ENCODE results near the gene NUDCD2. TPM values are rescaled to one million over a fixed set of nuclear protein-coding genes. Genes with fewer than 3 reads are reported as not detected.

The NUDCD2 gene
- total and polyA plus RNA-seq, 2 donors (not counting 1 experiment from before 2014, with no cell fraction given), result 6.8 to 24.4 TPM

DNA sequence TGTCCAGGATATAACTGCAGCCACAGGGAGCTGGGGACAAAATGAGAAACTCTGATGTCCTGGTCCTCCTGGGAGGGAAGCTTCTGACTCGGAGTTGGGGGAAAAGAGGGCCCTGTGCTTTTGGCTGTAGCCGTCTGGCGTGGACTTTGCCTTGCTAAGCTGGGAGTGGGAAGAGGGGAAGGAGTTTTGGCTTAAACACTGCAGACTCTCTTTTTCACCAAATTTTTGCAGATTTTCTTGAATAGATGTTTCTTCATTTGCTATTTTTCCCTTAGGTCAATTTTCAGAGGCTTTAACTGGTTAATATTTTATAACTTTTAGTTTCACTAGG lies 29.8 kb upstream of the NUDCD2 start:
- Mint-ChIP-seq H3K4me1 (no peaks in the 10 kb centered on the region), H3K9me3 (ENCODE audit: insufficient read depth) (no peaks in the 10 kb centered on the region), H3K4me3 (no peak overlapping the region), H3K27ac (no peak overlapping the region), H3K27me3 (no peaks in the 10 kb centered on the region)
- POLR2A ChIA-PET, result no interaction called here
- no peak overlapping the region for H3K4me2 ChIP-seq (replicated peaks; ENCODE audit: low read depth, low read length, poor library complexity, severe bottlenecking)
- no peaks in the 10 kb centered on the region for H3K9me3 ChIP-seq (ENCODE audit: control extremely low read depth in 1 of 3, control insufficient read depth in 2 of 3, insufficient read depth in 1 of 3, low read length in 2 of 3)
- CTCF ChIA-PET, result interaction anchor here (1.1 to 2.4 kb wide), 3 partner anchors 13 to 72 kb away, joined by 3 to 9 read pairs (median 4); no protein-coding TSS in a partner anchor
- no peak overlapping the region for H3K27ac ChIP-seq (ENCODE audit: low read length in 2 of 2)
- H3K4me1 ChIP-seq (ENCODE audit: control insufficient read depth in 2 of 2, insufficient read depth in 2 of 2, low read length in 2 of 2), result no peaks in the 10 kb centered on the region
- intact Hi-C loops (cut with micrococcal nuclease), result no loop called here
- H2AFZ ChIP-seq (ENCODE audit: insufficient read depth, low read depth, low read length, poor library complexity, severe bottlenecking), result no peak overlapping the region
- no peak overlapping the region for H3K9ac ChIP-seq (ENCODE audit: low read length)
- ATAC-seq (ENCODE audit: low read depth), result no peak
- H3K27me3 ChIP-seq (replicated peaks in 1 of 4; ENCODE audit: control extremely low read depth in 1 of 4, control insufficient read depth in 3 of 4, insufficient read depth in 4 of 4, low read length in 3 of 4), result no peaks in the 10 kb centered on the region
- H3K4me3 ChIP-seq (ENCODE audit: control extremely low read depth in 1 of 5, extremely low read depth in 1 of 5, insufficient read depth in 1 of 5, low read depth in 2 of 5, low read length in 4 of 5), result no peak overlapping the region
- DNase-seq, result no peak
- no peaks in the 10 kb centered on the region for H3K79me2 ChIP-seq (ENCODE audit: control insufficient read depth, insufficient read depth, low read length)
- no peaks in the 10 kb centered on the region for H4K20me1 ChIP-seq (ENCODE audit: control insufficient read depth, insufficient read depth, low read length, poor library complexity, severe bottlenecking)
- WGBS (ENCODE audit: insufficient coverage), result 100% methylated on average over 1 of the region's 3 CpGs
- H3K36me3 ChIP-seq (replicated peaks in 1 of 2; ENCODE audit: control extremely low read depth in 1 of 2, control insufficient read depth in 1 of 2, extremely low read depth in 1 of 2, insufficient read depth in 2 of 2, low read length in 1 of 2), result no peaks in the 10 kb centered on the region
- TF ChIP-seq EZH2 (IDR thresholded peaks at IDR 0.05; ENCODE audit: borderline replicate concordance, insufficient read depth, low read depth, low read length, poor library complexity, severe bottlenecking), result no peak
- TF ChIP-seq, protein P1, sequence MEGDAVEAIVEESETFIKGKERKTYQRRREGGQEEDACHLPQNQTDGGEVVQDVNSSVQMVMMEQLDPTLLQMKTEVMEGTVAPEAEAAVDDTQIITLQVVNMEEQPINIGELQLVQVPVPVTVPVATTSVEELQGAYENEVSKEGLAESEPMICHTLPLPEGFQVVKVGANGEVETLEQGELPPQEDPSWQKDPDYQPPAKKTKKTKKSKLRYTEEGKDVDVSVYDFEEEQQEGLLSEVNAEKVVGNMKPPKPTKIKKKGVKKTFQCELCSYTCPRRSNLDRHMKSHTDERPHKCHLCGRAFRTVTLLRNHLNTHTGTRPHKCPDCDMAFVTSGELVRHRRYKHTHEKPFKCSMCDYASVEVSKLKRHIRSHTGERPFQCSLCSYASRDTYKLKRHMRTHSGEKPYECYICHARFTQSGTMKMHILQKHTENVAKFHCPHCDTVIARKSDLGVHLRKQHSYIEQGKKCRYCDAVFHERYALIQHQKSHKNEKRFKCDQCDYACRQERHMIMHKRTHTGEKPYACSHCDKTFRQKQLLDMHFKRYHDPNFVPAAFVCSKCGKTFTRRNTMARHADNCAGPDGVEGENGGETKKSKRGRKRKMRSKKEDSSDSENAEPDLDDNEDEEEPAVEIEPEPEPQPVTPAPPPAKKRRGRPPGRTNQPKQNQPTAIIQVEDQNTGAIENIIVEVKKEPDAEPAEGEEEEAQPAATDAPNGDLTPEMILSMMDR (IDR thresholded peaks at IDR 0.05), result no peak

DNA sequence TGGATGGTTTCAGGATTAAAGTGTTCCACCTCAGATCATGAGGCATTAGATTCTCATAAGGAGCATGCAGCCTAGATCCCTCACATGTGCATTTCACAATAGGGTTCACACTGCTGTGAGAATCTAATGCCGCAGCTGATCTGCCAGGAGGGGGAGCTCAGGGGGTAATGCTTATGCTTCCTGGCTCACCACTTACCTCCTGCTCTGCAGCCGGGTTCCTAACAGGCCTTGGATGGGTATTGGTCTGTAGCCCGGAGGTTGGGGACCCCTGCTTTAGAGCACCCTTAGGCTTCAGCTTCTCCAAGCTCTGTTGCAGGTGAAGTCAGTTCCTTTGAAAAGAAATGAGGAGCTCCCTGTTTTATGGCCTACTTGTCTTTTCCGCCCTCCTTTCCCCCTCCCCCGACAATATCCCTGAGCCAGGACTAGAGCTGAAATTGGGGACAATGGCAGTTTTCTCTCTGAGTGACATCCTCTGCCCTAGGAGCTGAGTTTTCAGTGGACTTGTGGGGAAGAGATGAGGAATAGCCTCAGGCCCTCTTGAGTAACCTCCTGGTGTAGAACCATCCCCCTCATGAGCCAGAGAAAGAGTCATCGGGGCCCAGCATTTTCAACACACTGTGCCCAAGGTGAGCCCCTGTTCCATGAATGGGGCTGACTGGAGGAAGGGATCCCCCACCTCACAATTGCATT lies 29.3 kb upstream of the NUDCD2 start:
- Mint-ChIP-seq H3K9me3 (ENCODE audit: insufficient read depth) (no peaks in the 10 kb centered on the region), H3K4me1 (no peaks in the 10 kb centered on the region), H3K27me3 (no peaks in the 10 kb centered on the region), H3K4me3 (no peak overlapping the region), H3K27ac (no peak overlapping the region)
- H3K4me3 ChIP-seq (ENCODE audit: control extremely low read depth in 1 of 5, extremely low read depth in 1 of 5, insufficient read depth in 1 of 5, low read depth in 2 of 5, low read length in 4 of 5), result no peak overlapping the region
- TF ChIP-seq, protein P1 (IDR thresholded peaks at IDR 0.05), result no peak
- TF ChIP-seq EZH2 (IDR thresholded peaks at IDR 0.05; ENCODE audit: borderline replicate concordance, insufficient read depth, low read depth, low read length, poor library complexity, severe bottlenecking), result no peak
- no peak for ATAC-seq (ENCODE audit: low read depth)
- no peak for DNase-seq
- POLR2A ChIA-PET, result no interaction called here
- no peaks in the 10 kb centered on the region for H3K79me2 ChIP-seq (ENCODE audit: control insufficient read depth, insufficient read depth, low read length)
- H3K9ac ChIP-seq (ENCODE audit: low read length), result no peak overlapping the region
- intact Hi-C loops (cut with micrococcal nuclease), result no loop called here
- H4K20me1 ChIP-seq (ENCODE audit: control insufficient read depth, insufficient read depth, low read length, poor library complexity, severe bottlenecking), result no peaks in the 10 kb centered on the region
- 87% methylated on average over 3 of the region's 6 CpGs for WGBS (ENCODE audit: insufficient coverage)
- H3K27me3 ChIP-seq (replicated peaks in 1 of 4; ENCODE audit: control extremely low read depth in 1 of 4, control insufficient read depth in 3 of 4, insufficient read depth in 4 of 4, low read length in 3 of 4), result no peaks in the 10 kb centered on the region
- H3K27ac ChIP-seq (ENCODE audit: low read length in 2 of 2), result no peak overlapping the region
- no peaks in the 10 kb centered on the region for H3K4me1 ChIP-seq (ENCODE audit: control insufficient read depth in 2 of 2, insufficient read depth in 2 of 2, low read length in 2 of 2)
- no peak overlapping the region for H2AFZ ChIP-seq (ENCODE audit: insufficient read depth, low read depth, low read length, poor library complexity, severe bottlenecking)
- H3K9me3 ChIP-seq (ENCODE audit: control extremely low read depth in 1 of 3, control insufficient read depth in 2 of 3, insufficient read depth in 1 of 3, low read length in 2 of 3), result no peaks in the 10 kb centered on the region
- no peaks in the 10 kb centered on the region for H3K36me3 ChIP-seq (replicated peaks in 1 of 2; ENCODE audit: control extremely low read depth in 1 of 2, control insufficient read depth in 1 of 2, extremely low read depth in 1 of 2, insufficient read depth in 2 of 2, low read length in 1 of 2)
- no peak overlapping the region for H3K4me2 ChIP-seq (replicated peaks; ENCODE audit: low read depth, low read length, poor library complexity, severe bottlenecking)
- CTCF ChIA-PET, result interaction anchor here (0.9 to 2.4 kb wide), 4 partner anchors 9 to 72 kb away, joined by 3 to 9 read pairs (median 4); no protein-coding TSS in a partner anchor

All from B cell (primary cell).